ENCODE data around the gene ELOB.

Gene ELOB

GRCh38 chr16:2766430-2767139, 10.5 kb downstream of the ELOB start:
- DNase-seq, result no peak

- DNase-seq, result no peak
These were observed 11.3 kb downstream of the ELOB start for GRCh38 chr16:2765462-2766404.

- no peak for DNase-seq
These were observed 12.4 kb downstream of the ELOB start for GRCh38 chr16:2764718-2765117.

- no peak for DNase-seq
These were observed 13.9 kb downstream of the ELOB start for GRCh38 chr16:2763173-2763572.

GRCh38 chr16:2762711-2763110, 14.4 kb downstream of the ELOB start:
- DNase-seq, result no peak

- DNase-seq, result no peak
These were observed 15.0 kb downstream of the ELOB start for GRCh38 chr16:2761886-2762583.

- DNase-seq, result no peak
These were observed 15.6 kb downstream of the ELOB start for GRCh38 chr16:2761472-2761871.

GRCh38 chr16:2757344-2757743, 19.7 kb downstream of the ELOB start:
- no peak for DNase-seq

- DNase-seq, result no peak
These were observed 20.6 kb downstream of the ELOB start for GRCh38 chr16:2756288-2757015.

GRCh38 chr16:2755158-2755557, 21.9 kb downstream of the ELOB start:
- no peak for DNase-seq

GRCh38 chr16:2753733-2754020, 23.4 kb downstream of the ELOB start:
- DNase-seq, result no peak

- peak; percentile 69 for DNase-seq
These were observed 24.0 kb downstream of the ELOB start for GRCh38 chr16:2752850-2753732.

- DNase-seq, result peak; percentile 94
These were observed 24.8 kb downstream of the ELOB start, which contains the start of gene SRRM2 for GRCh38 chr16:2752035-2752849. TSS of gene SRRM2 (plus strand) at chr16:2752638. CDS start at chr16:2756365, 3,727 bp downstream.

GRCh38 chr16:2751577-2752034, 25.5 kb downstream of the ELOB start:
- peak; percentile 22 for DNase-seq

GRCh38 chr16:2749936-2750335, 27.1 kb downstream of the ELOB start:
- no peak for DNase-seq

- no peak for DNase-seq
These were observed 27.6 kb downstream of the ELOB start for GRCh38 chr16:2749476-2749875.

GRCh38 chr16:2748757-2749455, 28.2 kb downstream of the ELOB start:
- DNase-seq, result no peak

GRCh38 chr16:2745961-2746360, 31.1 kb downstream of the ELOB start:
- no peak for DNase-seq

- DNase-seq, result no peak
These were observed 31.8 kb downstream of the ELOB start for GRCh38 chr16:2745116-2745890.

Data from CD4-positive, alpha-beta T cell treated with Interleukin-17A for 4 hours (primary cell).